Measurements from ENCODE around the gene PPP1R26. TPM values are rescaled to one million over a fixed set of nuclear protein-coding genes. Genes with fewer than 3 reads are reported as not detected.

Gene PPP1R26
- polyA plus RNA-seq, 3 donors, result 34.1 to 37.1 (median 36.0) TPM

GRCh38 chr9:135536216-135536615 lies 56.6 kb downstream of the PPP1R26 start:
- DNase-seq, result no peak

Other genes with a start within 250 kb of the PPP1R26 start
- gene MRPS2, start 20.9 kb downstream of the PPP1R26 start, polyA plus RNA-seq (ENCODE audit: insufficient read length in 3 of 3), result 10 to 100 TPM; 52.6 to 61.0 (median 59.1) TPM
- not detected for gene LCN1, start 41.7 kb downstream of the PPP1R26 start, polyA plus RNA-seq (ENCODE audit: insufficient read length in 3 of 3)
- under 1 TPM in 2 of 3 donors, not detected in 1; 0.23 to 0.30 TPM for gene OBP2A, start 66.3 kb downstream of the PPP1R26 start, polyA plus RNA-seq (ENCODE audit: insufficient read length in 3 of 3)
- under 1 TPM in 2 of 3 donors, not detected in 1; 0.20 to 0.38 TPM for gene PAEP, start 82.0 kb downstream of the PPP1R26 start, polyA plus RNA-seq (ENCODE audit: insufficient read length in 3 of 3)
- not detected for gene GLT6D1, start 159.8 kb downstream of the PPP1R26 start, polyA plus RNA-seq (ENCODE audit: insufficient read length in 3 of 3)
- gene LCN9, start 183.5 kb downstream of the PPP1R26 start, polyA plus RNA-seq (ENCODE audit: insufficient read length in 3 of 3), result not detected
- not detected for gene SOHLH1, start 219.7 kb downstream of the PPP1R26 start, polyA plus RNA-seq (ENCODE audit: insufficient read length in 3 of 3)
- under 1 TPM; 0.09 to 0.90 (median 0.11) TPM for gene KCNT1, start 222.4 kb downstream of the PPP1R26 start, polyA plus RNA-seq (ENCODE audit: insufficient read length in 3 of 3)

All from renal pelvis (tissue), 4 donors.